GM20431 (cell line): ENCODE data around the gene BCLAF3.

ENCODE experiments used
- in situ Hi-C: fragments of 300-500 bp; cut with MseI, MboI; formaldehyde crosslinking; loops from one replicate; pipeline ENCODE4 v1.15.0; 2020; ENCODE audit warnings: low sequenced_read_pairs; ENCODE audit not compliant: unreplicated experiment

The BCLAF3 gene

DNA sequence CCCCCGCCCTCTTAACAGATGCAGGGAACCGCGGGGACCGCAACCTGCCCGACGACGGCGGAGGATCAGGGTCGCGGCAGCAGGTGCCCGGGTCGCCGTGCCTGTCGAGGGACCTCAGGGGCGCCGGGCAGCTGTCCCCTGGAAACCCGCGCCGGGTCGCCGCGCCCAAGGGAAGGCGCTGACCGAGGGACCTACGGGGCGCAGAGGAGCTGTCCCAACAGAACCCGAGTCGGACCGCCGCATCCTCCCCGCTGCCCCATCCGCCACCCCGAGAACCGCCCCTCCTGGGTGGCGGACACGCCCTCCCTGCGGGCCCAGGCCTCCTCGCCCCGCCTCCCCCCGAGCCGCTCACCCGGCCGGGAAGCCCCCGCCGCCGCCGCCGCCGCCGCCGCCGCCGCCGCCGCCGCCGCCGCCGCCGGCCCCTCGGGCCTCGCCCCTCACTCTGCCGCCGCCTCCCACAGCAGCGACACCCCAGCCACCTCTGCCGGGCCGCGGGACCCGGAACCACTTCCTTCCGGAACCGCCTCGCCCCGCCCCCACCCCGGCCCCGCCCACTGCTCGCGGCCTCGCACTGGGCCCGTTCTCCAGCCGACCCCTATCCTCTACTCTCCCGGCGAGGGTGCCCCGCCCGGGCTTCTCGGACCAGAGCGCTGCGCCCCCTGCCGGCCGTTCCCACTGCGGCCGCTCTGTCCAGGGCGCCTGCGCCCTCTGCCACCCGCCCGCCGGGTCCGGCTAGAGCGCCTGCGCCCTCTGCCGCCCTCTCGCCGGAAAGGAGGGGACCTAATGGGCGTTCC lies at the start of gene BCLAF3:
TSS of gene BCLAF3 (minus strand) at position 506 of the 794 bp plus-strand sequence. CDS start 20,797 bp downstream, outside the sequence.
- in situ Hi-C loops: no loop called here

DNA sequence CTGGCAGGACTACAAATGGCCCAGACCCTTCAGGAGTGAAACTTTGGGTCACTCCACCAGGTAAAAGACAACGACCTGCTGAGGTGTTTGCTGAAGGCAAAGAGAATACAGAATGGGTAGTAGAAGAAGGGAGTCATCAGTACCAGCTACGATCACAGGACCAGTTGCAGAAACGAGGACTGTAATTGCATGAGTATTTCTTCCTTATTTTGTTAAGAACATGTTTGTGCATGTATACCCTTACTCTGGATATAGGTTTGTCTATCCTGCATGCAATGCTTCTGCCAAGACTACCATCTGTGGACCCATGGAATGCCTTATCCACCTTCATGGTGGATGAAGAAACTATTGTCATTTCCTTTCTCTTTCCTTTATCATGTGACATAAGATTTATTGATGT lies 48.1 kb upstream of the BCLAF3 start:
- in situ Hi-C loops: no loop called here

DNA sequence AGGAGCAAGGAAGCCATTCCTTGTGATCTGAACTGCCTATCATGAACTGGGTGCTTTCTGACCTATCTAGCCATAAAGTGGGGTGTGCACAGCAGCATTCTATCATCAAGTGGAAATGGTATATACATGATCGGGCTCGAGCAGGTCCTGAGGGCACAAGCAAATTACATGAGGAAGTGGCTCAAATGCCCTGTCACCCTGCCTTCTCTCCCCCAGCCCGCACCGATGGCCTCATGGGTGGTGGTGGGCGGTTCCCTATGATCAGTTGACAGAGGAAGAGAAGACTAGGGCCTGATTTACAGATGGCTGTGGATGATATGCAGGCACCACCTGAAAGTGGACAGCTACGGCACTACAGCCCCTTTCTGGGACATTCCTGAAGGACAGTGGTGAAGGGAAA lies 46.3 kb upstream of the BCLAF3 start:
- in situ Hi-C loops: no loop called here

DNA sequence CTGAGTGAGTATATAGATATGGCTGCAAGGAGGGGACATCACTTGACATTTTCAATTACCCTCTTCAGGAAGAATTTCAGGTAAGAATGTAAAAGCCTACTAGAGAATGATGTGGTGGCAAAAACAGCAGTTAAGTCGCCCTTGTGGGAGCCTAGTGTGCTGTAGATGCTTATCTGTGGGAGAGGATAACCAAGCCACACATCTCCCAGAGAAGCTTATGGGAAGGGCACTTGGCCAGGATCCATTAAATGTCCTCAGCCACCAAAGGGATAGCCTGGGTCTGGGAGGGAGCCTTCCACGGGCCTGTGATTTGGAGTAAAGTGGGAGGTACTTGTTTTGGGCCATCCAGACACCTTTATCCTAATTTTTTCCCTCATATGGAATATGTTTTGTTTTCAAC lies 41.3 kb upstream of the BCLAF3 start:
- in situ Hi-C loops: no loop called here

DNA sequence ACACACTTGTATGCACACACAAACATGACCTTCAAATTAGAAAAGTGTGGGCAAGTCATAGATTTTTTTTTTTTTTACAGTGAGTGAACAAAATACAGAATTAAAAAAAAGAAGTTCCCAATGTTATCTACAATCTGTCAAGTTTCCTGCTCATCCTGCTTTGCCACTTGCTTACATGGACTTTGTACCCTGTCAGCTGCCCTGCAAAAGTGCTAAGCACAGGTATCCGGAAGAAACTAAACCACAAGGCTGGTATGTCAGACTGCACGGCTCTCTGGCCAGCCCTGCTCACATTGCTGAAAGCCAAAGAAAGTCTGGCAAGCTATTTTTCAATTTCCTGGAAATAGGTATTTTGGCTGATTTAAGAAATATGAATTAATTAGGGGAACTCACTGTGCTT lies 38.9 kb upstream of the BCLAF3 start:
- in situ Hi-C loops: no loop called here

DNA sequence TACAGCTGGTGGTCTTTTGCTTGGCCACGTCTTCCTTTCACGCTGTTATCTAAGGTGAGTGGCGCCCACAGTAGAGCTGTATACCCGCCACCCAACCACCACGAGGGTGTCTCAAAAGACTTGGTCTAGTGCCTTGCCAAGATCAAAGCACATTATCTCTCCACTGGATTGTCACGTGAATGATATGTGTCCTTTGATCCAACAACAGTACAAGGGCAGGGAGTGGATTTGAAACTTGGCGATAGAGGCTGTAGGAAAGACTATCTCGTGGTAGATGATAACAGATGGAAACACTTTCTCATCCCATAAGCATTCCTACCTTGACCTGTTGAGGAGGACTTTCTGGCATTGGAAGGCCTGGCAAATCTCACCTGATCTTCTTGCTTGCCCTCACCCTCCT lies 37.7 kb upstream of the BCLAF3 start:
- in situ Hi-C loops: no loop called here

DNA sequence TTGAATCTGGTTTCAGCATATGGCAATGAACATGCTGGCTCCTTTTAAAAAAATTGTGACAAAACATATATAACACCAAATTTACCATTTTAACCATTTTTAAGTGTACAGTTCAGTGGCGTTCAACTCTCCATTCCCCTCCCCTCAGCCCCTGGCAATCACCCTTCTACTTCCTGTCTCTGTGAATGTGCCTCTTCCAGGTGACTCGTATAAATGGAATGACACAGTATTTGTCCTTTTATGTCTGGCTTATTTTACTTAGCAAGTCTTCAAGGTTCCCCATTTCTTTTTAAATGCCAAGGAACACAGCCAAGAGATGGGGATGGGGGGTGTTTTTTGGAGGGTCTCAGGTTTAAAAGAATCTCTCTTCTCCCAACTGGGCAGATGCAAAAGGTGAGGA lies 35.4 kb upstream of the BCLAF3 start:
- in situ Hi-C loops: no loop called here

DNA sequence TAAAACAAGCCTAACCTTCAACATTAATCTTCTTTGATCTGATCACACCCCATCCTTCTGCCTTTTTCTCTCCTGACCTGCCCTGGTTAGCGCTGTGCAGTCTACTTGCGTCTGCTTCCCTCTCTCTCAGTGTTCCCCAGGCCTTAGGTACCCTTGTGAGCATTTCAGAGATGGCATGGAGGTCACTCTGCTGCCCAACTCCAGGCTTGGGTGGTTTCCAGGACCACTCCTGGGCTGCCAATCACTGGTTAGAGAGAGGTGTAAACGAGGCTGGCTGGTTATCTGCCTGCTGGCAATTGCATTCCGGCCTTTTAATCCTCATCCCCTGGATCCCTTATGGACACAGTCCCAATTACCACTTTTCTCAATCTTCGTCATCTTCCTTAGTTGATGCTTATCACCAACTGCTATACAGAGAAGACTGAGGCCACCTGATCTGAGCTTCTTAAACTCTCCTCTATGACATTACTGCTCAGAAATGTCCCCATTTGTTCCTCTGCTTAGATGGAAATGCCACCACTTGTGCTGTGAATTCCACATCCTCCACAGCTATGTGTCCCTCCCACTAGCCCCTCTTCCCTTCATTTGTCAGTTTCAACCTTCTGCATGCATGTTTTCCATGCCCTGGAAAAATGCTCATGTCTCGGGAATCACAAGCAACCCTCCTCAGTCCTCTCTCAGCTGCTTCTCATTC lies 29.0 kb upstream of the BCLAF3 start:
- in situ Hi-C loops: loop anchor here (25.0 kb wide), 1 partner anchor 658 kb away; no protein-coding TSS in a partner anchor

DNA sequence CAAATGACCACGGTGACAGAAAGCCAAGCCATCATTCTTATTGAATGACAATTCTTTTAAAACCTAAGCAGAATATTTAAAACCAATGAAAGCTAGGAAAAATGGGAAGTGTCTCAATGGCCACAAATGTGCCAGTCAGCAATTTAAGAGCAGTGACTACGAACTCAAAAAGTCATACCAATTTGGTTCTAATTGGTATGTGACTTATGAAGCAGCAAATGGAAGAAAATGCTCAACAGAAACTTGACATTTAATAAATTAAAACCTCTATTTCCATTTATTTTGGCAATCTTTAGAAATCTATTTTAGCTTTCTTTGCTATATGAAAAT lies 25.7 kb upstream of the BCLAF3 start:
- in situ Hi-C loops: loop anchor here (25.0 kb wide), 1 partner anchor 654 kb away; no protein-coding TSS in a partner anchor

DNA sequence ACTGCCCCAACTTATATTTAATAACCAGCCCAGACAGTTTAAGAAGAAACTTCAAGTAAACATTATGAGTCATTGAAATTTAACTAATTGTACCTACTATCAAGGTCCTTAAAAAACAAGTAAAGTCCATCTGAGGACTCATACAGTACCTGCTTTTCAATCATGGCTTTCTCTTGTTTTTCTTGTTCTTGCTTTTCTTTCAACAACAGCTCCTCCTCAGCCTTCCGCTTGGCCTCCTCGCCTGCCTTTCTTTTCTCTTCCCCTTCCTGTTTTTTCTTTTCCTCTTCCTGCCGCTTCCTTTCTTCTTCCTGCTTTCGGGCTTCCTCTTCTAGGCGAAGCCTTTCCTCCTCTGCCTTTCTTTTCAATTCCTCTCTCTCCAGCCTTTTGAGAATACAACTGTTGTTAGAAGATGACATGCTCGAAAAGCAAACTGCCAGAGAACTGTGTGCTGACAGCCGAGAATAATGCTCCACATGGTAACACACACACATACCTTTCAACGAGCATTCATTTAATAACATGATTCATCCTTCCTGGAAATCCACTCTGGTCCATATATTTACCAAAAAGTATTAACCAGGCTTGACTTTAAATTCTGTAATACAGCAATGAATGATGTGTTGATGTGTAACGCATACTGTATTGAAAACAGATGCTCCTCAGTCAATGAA lies 25.2 kb upstream of the BCLAF3 start:
- in situ Hi-C loops: loop anchor here (25.0 kb wide), 1 partner anchor 654 kb away; no protein-coding TSS in a partner anchor

DNA sequence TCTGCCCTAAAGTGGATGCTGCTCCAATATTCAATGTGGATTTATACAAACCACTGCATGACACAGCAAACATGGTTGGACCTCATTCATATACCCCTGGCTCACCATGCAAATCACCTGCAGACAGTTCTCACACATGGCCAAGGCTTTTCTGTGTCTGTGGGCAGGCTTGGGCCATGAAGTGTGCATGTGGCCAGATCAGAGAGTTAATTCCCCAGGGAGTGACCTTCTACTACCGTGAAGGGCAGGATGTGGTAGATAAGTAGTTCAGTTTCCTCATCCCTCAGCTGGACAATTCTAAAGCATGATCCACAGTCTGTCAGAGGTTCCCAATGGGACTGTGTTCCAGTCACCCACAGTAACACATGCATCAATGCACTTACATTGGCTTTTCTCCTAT lies 24.6 kb upstream of the BCLAF3 start:
- in situ Hi-C loops: loop anchor here (25.0 kb wide), 1 partner anchor 653 kb away; no protein-coding TSS in a partner anchor

DNA sequence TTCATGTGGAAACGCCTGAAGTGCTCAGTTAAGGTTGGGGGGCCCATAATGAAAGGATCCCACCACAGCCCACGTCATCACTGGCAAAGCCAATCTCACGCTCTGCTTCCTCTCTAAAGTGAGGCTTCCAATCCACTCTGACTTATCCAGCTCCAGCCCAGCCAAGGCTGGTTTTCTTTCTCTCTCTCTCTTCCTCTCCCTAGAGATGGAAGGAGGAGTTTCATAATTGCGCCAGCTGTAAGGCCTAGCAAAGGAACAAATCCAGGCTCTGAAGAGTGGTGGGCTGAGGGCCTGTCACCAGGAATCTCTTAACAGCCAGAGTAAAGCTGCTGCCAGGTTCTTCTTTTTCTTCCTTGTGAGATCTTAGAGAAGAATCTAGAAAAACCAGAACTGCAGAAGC lies 20.7 kb upstream of the BCLAF3 start:
- in situ Hi-C loops: loop anchor here (25.0 kb wide), 1 partner anchor 649 kb away; no protein-coding TSS in a partner anchor

DNA sequence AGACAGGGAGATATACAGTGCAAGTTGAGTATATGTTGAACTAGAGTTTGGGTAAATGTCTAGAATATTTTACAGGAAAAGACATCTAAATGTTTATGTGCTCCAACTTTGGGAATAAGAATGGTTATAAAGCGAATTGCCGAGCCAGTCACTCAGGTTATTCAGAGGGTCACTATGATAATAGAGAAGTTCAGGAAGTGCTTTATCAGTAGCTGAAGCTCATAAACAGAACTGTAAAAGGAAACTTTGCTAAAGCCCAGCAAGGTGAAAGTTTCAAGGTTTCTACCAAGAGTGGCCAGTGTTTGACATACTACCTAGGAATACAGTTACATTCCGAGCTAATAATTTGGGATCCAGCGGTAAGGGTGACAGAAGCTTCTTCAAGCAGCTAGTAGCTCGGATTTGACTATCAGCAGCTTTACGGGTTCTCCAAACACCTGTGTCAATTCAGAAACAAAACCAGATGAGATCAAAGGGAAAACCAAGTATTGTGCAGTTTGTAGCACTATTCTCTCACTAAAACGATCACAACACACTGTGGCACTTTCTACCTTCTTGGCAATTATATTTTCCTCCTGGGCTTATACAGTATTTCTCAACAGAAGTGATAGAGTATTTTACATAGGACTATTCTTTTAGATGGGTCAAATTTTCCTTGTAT lies 17.2 kb upstream of the BCLAF3 start:
- in situ Hi-C loops: loop anchor here (25.0 kb wide), 1 partner anchor 646 kb away; no protein-coding TSS in a partner anchor

DNA sequence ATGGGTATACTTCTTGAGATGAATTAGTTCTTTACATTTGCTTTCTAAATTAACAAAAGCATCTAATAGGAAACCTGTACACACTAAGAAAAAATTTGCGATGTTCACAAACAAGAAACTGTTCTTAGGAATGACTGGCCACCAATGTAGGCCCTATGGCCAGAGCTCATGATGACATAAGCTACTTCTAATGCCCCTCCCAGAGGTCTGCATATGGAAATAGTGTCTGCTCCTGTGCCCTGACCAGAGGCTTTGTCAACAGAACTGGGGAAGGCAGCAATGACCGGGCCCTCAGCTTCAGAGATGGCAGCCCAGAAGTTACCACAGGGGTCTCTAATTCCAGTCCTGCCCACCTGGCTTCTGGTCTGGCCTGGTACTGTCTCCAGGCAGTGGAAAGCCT lies 15.0 kb upstream of the BCLAF3 start:
- in situ Hi-C loops: loop anchor here (25.0 kb wide), 1 partner anchor 644 kb away; no protein-coding TSS in a partner anchor

DNA sequence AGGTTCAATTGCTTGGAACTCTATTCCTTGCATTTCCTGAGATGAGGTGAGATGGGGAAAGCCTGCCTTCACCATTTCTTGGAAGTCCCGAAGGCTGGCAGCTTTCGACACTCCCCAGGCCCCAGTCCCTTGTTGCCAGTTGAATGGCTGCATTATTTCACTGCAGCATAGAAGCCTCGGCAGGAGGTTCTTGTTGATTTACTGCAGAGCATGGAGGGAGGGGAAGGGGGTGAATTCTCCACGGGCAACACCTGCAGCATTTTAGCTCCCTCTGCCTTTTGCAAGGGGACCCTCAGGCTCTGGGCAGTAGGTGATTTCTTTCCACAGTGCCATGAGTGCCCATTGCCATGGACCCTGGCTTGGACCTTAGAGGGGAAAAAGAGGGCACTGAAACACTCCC lies 10.7 kb upstream of the BCLAF3 start:
- in situ Hi-C loops: loop anchor here (25.0 kb wide), 1 partner anchor 639 kb away; no protein-coding TSS in a partner anchor

DNA sequence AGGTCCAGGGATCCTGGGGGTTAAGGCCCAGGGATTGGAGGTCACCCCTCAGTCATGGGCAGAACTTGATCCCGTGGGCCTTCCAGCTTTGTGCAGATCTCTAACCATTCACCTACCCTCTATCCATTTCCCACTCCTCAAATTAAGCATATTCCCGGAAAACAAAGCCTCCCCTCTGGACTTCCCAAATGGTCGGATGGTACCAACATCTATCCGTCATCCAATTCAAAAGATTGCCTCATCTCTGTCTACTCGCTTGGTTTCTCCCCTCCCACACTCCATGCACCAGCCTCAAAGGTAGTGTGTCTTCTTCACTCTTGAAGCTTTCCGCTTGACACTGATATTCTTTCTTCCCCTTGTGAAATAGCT lies 473 bp upstream of the BCLAF3 start:
- in situ Hi-C loops: no loop called here

DNA sequence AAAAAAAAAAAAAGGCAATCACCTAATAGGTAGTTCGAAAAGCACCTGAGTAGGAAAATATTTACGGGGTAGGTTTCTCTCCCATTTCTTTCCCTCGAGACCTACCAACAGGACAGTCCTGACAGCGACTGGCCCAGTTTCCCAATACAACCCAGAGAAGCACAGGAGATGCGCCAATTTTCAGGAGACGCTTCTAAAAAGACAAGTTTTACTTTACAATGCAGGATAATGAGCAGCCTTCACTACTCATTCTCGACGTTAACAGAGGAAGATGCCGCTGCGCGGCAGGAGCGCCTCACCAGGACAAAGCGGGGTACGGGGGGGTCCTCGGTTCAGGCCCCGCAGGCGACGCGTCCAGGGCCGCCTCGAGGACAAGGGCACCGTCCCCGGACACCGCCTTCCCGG lies 708 bp downstream of the BCLAF3 start:
- in situ Hi-C loops: no loop called here

DNA sequence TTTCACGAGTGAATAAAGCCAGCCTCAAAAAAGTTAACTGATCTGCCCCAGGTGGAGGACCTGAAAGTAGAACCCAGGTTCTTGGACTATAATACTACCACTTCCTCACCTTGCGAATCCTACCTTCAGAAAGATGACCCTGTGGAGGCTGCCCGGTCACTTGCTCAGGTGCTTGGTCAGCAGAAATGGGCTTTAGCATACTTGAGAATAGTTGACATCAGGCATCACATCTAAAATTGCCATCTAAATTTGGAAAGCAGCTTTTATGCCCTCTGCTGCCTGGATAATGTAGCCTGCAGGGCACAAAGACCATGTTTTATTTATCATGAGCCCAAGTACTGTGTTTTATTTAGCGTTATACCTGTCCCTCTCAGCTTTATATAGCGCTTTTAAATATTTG lies 3.0 kb downstream of the BCLAF3 start:
- in situ Hi-C loops: no loop called here

DNA sequence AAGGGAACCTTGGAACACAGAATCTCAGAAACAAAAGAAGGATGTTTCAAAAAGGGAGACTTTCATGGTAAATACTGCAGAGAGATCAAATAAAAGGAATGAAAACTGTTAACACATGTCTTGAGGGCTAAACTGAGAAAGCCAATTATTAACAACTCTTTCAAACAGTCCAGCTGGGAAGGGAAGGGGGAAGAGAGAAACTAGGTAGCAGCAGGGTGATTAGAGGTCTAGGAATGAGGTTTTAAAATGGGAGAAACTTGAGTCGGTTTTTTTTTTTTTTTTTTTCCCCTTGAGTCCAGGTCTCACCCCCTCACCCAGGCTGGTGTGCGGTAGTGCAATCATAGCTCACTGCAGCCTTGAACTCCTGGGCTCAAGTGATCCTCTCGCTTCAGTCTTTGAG lies 4.3 kb downstream of the BCLAF3 start:
- in situ Hi-C loops: no loop called here

DNA sequence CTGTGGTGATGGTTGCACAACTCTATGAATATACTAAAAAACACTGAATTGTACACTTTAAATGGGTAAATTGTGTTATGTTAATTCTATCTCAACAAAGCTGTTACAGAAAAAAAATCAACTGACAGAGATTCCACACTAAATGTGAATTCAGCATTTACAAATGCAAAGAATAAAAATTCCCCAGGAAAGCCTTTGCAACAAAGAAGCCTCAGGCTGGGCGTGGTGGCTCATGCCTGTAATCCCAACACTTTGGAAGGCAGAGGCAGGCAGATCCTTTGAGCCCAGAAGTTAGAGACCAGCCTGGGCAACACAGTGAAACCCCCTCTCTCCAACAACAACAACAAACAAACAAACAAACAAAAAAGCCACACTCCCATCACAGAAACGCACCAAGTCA lies 8.9 kb downstream of the BCLAF3 start:
- in situ Hi-C loops: no loop called here
